ENCODE measurements around the gene MAP3K14. TPM values are rescaled to one million over a fixed set of nuclear protein-coding genes. Genes with fewer than 3 reads are reported as not detected.

The MAP3K14 gene
- total and polyA plus RNA-seq, 8 donors: 6.1 to 16.4 (median 8.1) TPM

- Histone ChIP-seq H3K27ac (peak overlapping the region; percentile 90 to 95 (median 94)), H3K36me3 (no peaks in the 10 kb centered on the region), H3K4me1 (peaks cover 22 to 40% (median 27%) of the 10 kb centered on the region in 3 donors), H3K4me3 (peak overlapping the region in 3 of 4 donors; percentile 73 to 91 (median 85)), H3K9me3 (no peaks in the 10 kb centered on the region), H3K27me3 (no peaks in the 10 kb centered on the region)
- TF ChIP-seq CTCF (IDR thresholded peaks at IDR 0.05): no peak
- ATAC-seq (peak; percentile 85 to 89 (median 88)), DNase-seq (peak; percentile 99 to 100 (median 100)), FAIRE-seq (peak; percentile 82)
- 1 to 2% methylated on average over 44 to 54 of the region's 54 CpGs for WGBS, 2 donors
- intact Hi-C loops (cut with DNase I): loop anchor here in 1 of 3 donors (5.0 kb wide), 1 partner anchor 40 kb away; no protein-coding TSS in a partner anchor
These were observed 500 bp upstream of the MAP3K14 start for GRCh38 chr17:45317111-45317928.

GRCh38 chr17:45315648-45316433 lies 979 bp downstream of the MAP3K14 start:
- WGBS, 2 donors: 4% methylated on average over 13 of the region's 13 CpGs
- Histone ChIP-seq H3K36me3 (no peaks in the 10 kb centered on the region), H3K4me3 (peak overlapping the region; percentile 73 to 91 (median 80)), H3K4me1 (peaks cover 35 to 53% (median 42%) of the 10 kb centered on the region in 3 donors), H3K27ac (peak overlapping the region; percentile 90 to 95 (median 94)), H3K9me3 (no peaks in the 10 kb centered on the region), H3K27me3 (no peaks in the 10 kb centered on the region)
- FAIRE-seq (no peak), ATAC-seq (no peak), DNase-seq (no peak)
- no peak for TF ChIP-seq CTCF (IDR thresholded peaks at IDR 0.05)
- intact Hi-C loops (cut with DNase I): loop anchor here in 1 of 3 donors (5.0 kb wide), 1 partner anchor 39 kb away; no protein-coding TSS in a partner anchor

- ATAC-seq: no peak
- WGBS, 2 donors: 24 to 25% methylated on average over 11 of the region's 11 CpGs
- peak overlapping the region; percentile 1 to 95 (median 84) for H3K27ac ChIP-seq
- peaks cover 41 to 61% (median 49%) of the 10 kb centered on the region in 3 donors for H3K4me1 ChIP-seq
- peak overlapping the region in 3 of 4 donors; percentile 73 to 91 (median 85) for H3K4me3 ChIP-seq
- intact Hi-C loops (cut with DNase I): loop anchor here in 1 of 3 donors (5.0 kb wide), 1 partner anchor 38 kb away; no protein-coding TSS in a partner anchor
- no peaks in the 10 kb centered on the region for H3K27me3 ChIP-seq
- DNase-seq: no peak
- no peak for TF ChIP-seq CTCF (IDR thresholded peaks at IDR 0.05)
- H3K36me3 ChIP-seq: no peaks in the 10 kb centered on the region
- no peak for FAIRE-seq
- no peaks in the 10 kb centered on the region for H3K9me3 ChIP-seq
These were observed 1.8 kb downstream of the MAP3K14 start for GRCh38 chr17:45314741-45315647.

DNA sequence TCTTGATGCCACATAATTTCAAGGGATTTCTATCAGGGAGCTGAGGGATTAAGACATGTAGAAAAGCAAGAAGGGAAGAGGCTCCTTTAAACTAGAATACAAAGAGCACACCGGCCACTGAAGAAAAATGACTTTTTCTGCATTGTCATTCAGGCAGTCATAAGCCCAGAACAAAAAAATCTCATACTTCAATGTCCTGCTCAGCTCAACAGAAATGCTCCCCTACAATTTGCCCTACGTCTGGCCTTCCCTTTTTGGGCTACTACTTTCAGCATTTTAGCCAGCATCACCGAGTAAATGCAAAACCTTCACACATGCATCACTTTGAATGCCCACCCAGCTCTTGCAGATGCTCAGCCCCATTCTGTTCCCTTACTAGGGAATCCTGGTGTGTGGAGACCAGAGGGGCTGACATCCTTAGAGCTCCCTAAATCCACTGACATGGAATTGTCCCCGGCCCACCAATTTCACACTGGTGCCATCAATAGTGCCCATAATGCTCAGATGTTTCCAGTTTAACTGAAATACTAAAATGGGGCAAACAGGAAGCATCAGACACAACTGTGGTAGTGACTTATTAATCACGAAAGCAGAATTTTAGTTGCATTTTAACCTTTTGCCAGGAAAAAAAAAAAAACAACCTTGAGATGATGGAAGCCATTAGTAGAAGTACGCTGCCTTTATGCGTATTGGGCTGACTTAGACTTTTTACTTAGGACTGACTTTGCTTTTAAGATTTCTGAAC lies 2.7 kb downstream of the MAP3K14 start:
- TF ChIP-seq CTCF (IDR thresholded peaks at IDR 0.05): no peak
- ATAC-seq (no peak), DNase-seq (no peak), FAIRE-seq (no peak)
- 38 to 43% methylated on average over 7 of the region's 7 CpGs for WGBS, 2 donors
- Histone ChIP-seq H3K4me3 (peak overlapping the region in 2 of 4 donors; percentile 85 to 91), H3K9me3 (no peaks in the 10 kb centered on the region), H3K27me3 (no peaks in the 10 kb centered on the region), H3K4me1 (peaks cover 49 to 68% (median 57%) of the 10 kb centered on the region in 3 donors), H3K27ac (peak overlapping the region; percentile 1 to 95 (median 84)), H3K36me3 (no peaks in the 10 kb centered on the region)
- intact Hi-C loops (cut with DNase I): no loop called here
